Left lobe of liver (tissue), 2 donors: ENCODE data around the gene UNC119. TPM values are rescaled to one million over a fixed set of nuclear protein-coding genes. Genes with fewer than 3 reads are reported as not detected.

Experiments used
- ATAC-seq: fragments of 200-7000 bp; cut with Tn5 transposase; one replicate; pipeline ENCODE4 v1.9.1; 2020; ENCODE audit warnings: mild to moderate bottlenecking, moderate library complexity
- DNase-seq: peaks from one replicate; pipeline ENCODE4 v3.0.0-alpha.2; 2020; ENCODE audit warnings: low spot score
- total RNA-seq: library from RNA; stranded (reverse); gene quantifications from one replicate; pipeline ENCODE4 v1.2.1, GENCODE V29; 2021
- donor health status: DM: no; HTN: no; CAD: no; lungs with moderate emphysema.
- donor health status: DM: no; HTN: yes; CAD: no.

UNC119 gene
- total RNA-seq, 1 donor from 2014 or later, result 14.3 TPM

- DNase-seq, result no peak
- no peak for ATAC-seq
These were observed 21.1 kb upstream of the UNC119 start for GRCh38 chr17:28573521-28573920.

GRCh38 chr17:28573040-28573380 lies 20.6 kb upstream of the UNC119 start:
- DNase-seq (no peak), ATAC-seq (no peak)

GRCh38 chr17:28572259-28573039 lies 20.0 kb upstream of the UNC119 start:
- DNase-seq, result no peak
- no peak for ATAC-seq

GRCh38 chr17:28571361-28572122 lies 19.1 kb upstream of the UNC119 start, which contains the start of gene PIGS:
Gene PIGS (minus strand): TSS chr17:28571524. CDS start chr17:28571496, 28 bp downstream.
- peak; percentile 96 for DNase-seq
- peak; percentile 96 for ATAC-seq

- ATAC-seq (peak; percentile 67), DNase-seq (no peak)
These were observed 18.4 kb upstream of the UNC119 start for GRCh38 chr17:28570716-28571360.

- no peak for DNase-seq
- no peak for ATAC-seq
These were observed 17.0 kb upstream of the UNC119 start for GRCh38 chr17:28569446-28569845.

- ATAC-seq (no peak), DNase-seq (no peak)
These were observed 15.2 kb upstream of the UNC119 start for GRCh38 chr17:28567604-28568003.

- peak; percentile 24 for ATAC-seq
- DNase-seq, result no peak
These were observed 11.1 kb upstream of the UNC119 start for GRCh38 chr17:28563475-28563874.

- ATAC-seq (no peak), DNase-seq (no peak)
These were observed 2.6 kb upstream of the UNC119 start for GRCh38 chr17:28555022-28555421.

- ATAC-seq (no peak), DNase-seq (no peak)
These were observed 2.1 kb upstream of the UNC119 start for GRCh38 chr17:28554565-28554964.

GRCh38 chr17:28553000-28553505 lies 629 bp upstream of the UNC119 start:
- ATAC-seq (peak; percentile 36), DNase-seq (no peak)

- DNase-seq (no peak), ATAC-seq (peak; percentile 2)
These were observed 826 bp downstream of the UNC119 start for GRCh38 chr17:28551421-28552175.

- no peak for ATAC-seq
- no peak for DNase-seq
These were observed 1.6 kb downstream of the UNC119 start for GRCh38 chr17:28550858-28551257.

- ATAC-seq (no peak), DNase-seq (no peak)
These were observed 2.9 kb downstream of the UNC119 start for GRCh38 chr17:28549236-28550132.

- DNase-seq (no peak), ATAC-seq (no peak)
These were observed 3.9 kb downstream of the UNC119 start for GRCh38 chr17:28548417-28549130.

GRCh38 chr17:28547623-28548416 lies 4.6 kb downstream of the UNC119 start:
- DNase-seq (peak; percentile 81), ATAC-seq (peak; percentile 75)

GRCh38 chr17:28547096-28547622 lies 5.3 kb downstream of the UNC119 start:
- DNase-seq, result no peak
- no peak for ATAC-seq
